ENCODE data around the gene DLGAP1.

The DLGAP1 gene

GRCh38 chr18:3547891-3548615 lies 907.1 kb downstream of the DLGAP1 start:
- no peak for DNase-seq (ENCODE audit: low spot score)

GRCh38 chr18:3546106-3546505 lies 909.0 kb downstream of the DLGAP1 start:
- no peak for DNase-seq (ENCODE audit: low spot score)

GRCh38 chr18:3544537-3544936 lies 910.6 kb downstream of the DLGAP1 start:
- DNase-seq (ENCODE audit: low spot score): no peak

- DNase-seq (ENCODE audit: low spot score): no peak
These were observed 913.3 kb downstream of the DLGAP1 start for GRCh38 chr18:3541549-3542386.

GRCh38 chr18:3540805-3541548 lies 914.1 kb downstream of the DLGAP1 start:
- DNase-seq (ENCODE audit: low spot score): no peak

- DNase-seq (ENCODE audit: low spot score): no peak
These were observed 916.0 kb downstream of the DLGAP1 start for GRCh38 chr18:3538954-3539617.

GRCh38 chr18:3538456-3538855 lies 916.7 kb downstream of the DLGAP1 start:
- no peak for DNase-seq (ENCODE audit: low spot score)

- peak; percentile 89 for DNase-seq (ENCODE audit: low spot score)
These were observed 924.3 kb downstream of the DLGAP1 start for GRCh38 chr18:3530807-3531206.

GRCh38 chr18:3529601-3530000 lies 925.5 kb downstream of the DLGAP1 start:
- no peak for DNase-seq (ENCODE audit: low spot score)

- DNase-seq (ENCODE audit: low spot score): no peak
These were observed 926.0 kb downstream of the DLGAP1 start for GRCh38 chr18:3529077-3529476.

- DNase-seq (ENCODE audit: low spot score): peak; percentile 20
These were observed 926.9 kb downstream of the DLGAP1 start for GRCh38 chr18:3528231-3528630.

- peak; percentile 70 for DNase-seq (ENCODE audit: low spot score)
These were observed 928.4 kb downstream of the DLGAP1 start for GRCh38 chr18:3526421-3527354.

GRCh38 chr18:3525870-3526420 lies 929.2 kb downstream of the DLGAP1 start:
- peak; percentile 26 for DNase-seq (ENCODE audit: low spot score)

GRCh38 chr18:3524706-3525105 lies 930.4 kb downstream of the DLGAP1 start:
- no peak for DNase-seq (ENCODE audit: low spot score)

GRCh38 chr18:3520230-3521085 lies 934.6 kb downstream of the DLGAP1 start:
- no peak for DNase-seq (ENCODE audit: low spot score)

GRCh38 chr18:3514312-3515216 lies 940.5 kb downstream of the DLGAP1 start:
- no peak for DNase-seq (ENCODE audit: low spot score)

GRCh38 chr18:3513481-3513880 lies 941.6 kb downstream of the DLGAP1 start:
- DNase-seq (ENCODE audit: low spot score): no peak

- DNase-seq (ENCODE audit: low spot score): no peak
These were observed 943.1 kb downstream of the DLGAP1 start for GRCh38 chr18:3511980-3512379.
